Measurements from ENCODE around the gene CNTNAP2.

CNTNAP2 gene

GRCh38 chr7:147492606-147493005, 1376.0 kb downstream of the CNTNAP2 start:
- Histone ChIP-seq H3K9me3 (no peaks in the 10 kb centered on the region), H3K27me3 (no peaks in the 10 kb centered on the region), H3K36me3 (no peaks in the 10 kb centered on the region), H3K4me1 (no peaks in the 10 kb centered on the region), H3K4me3 (ENCODE audit: low read depth, low read length) (no peak overlapping the region)
- no peak for TF ChIP-seq CTCF (IDR thresholded peaks at IDR 0.05; ENCODE audit: low read depth, low read length)
- DNase-seq = no peak

- no peaks in the 10 kb centered on the region for H3K36me3 ChIP-seq
These were observed 1379.6 kb downstream of the CNTNAP2 start for GRCh38 chr7:147496209-147496608.

GRCh38 chr7:147497246-147497645, 1380.6 kb downstream of the CNTNAP2 start:
- no peak for DNase-seq
- H3K36me3 ChIP-seq = no peaks in the 10 kb centered on the region
- no peaks in the 10 kb centered on the region for H3K9me3 ChIP-seq
- no peaks in the 10 kb centered on the region for H3K4me1 ChIP-seq
- TF ChIP-seq CTCF (IDR thresholded peaks at IDR 0.05; ENCODE audit: low read depth, low read length) = no peak
- H3K4me3 ChIP-seq (ENCODE audit: low read depth, low read length) = no peak overlapping the region
- no peaks in the 10 kb centered on the region; the same call in 1 of the 2 replicates for H3K27me3 ChIP-seq

More at GRCh38 chr7:147496209-147496608, 1379.6 kb downstream of the CNTNAP2 start:
- Histone ChIP-seq H3K9me3 (no peaks in the 10 kb centered on the region), H3K4me1 (no peaks in the 10 kb centered on the region), H3K27me3 (no peaks in the 10 kb centered on the region; the same call in 1 of the 2 replicates), H3K4me3 (ENCODE audit: low read depth, low read length) (no peak overlapping the region)
- no peak for DNase-seq
- no peak for TF ChIP-seq CTCF (IDR thresholded peaks at IDR 0.05; ENCODE audit: low read depth, low read length)

- Histone ChIP-seq H3K9me3 (no peaks in the 10 kb centered on the region), H3K27me3 (no peaks in the 10 kb centered on the region; the same call in 1 of the 2 replicates), H3K4me3 (ENCODE audit: low read depth, low read length) (no peak overlapping the region), H3K36me3 (no peaks in the 10 kb centered on the region), H3K4me1 (no peaks in the 10 kb centered on the region)
- TF ChIP-seq CTCF (IDR thresholded peaks at IDR 0.05; ENCODE audit: low read depth, low read length) = no peak
- DNase-seq = no peak
These were observed 1381.5 kb downstream of the CNTNAP2 start for GRCh38 chr7:147498081-147498480.

- no peak for TF ChIP-seq CTCF (IDR thresholded peaks at IDR 0.05; ENCODE audit: low read depth, low read length)
- H3K9me3 ChIP-seq = no peaks in the 10 kb centered on the region
- no peak for DNase-seq
- no peak overlapping the region for H3K4me3 ChIP-seq (ENCODE audit: low read depth, low read length)
- no peaks in the 10 kb centered on the region for H3K27me3 ChIP-seq
- no peaks in the 10 kb centered on the region for H3K36me3 ChIP-seq
- H3K4me1 ChIP-seq = no peaks in the 10 kb centered on the region
These were observed 1392.5 kb downstream of the CNTNAP2 start for GRCh38 chr7:147509035-147509501.

- Histone ChIP-seq H3K27me3 (no peaks in the 10 kb centered on the region), H3K4me3 (ENCODE audit: low read depth, low read length) (no peak overlapping the region), H3K4me1 (no peaks in the 10 kb centered on the region), H3K9me3 (no peaks in the 10 kb centered on the region), H3K36me3 (no peaks in the 10 kb centered on the region)
- TF ChIP-seq CTCF (IDR thresholded peaks at IDR 0.05; ENCODE audit: low read depth, low read length) = no peak
- no peak for DNase-seq
These were observed 1393.1 kb downstream of the CNTNAP2 start for GRCh38 chr7:147509541-147510200.
